Right atrium auricular region (tissue), 2 donors: Measurements from ENCODE around the gene TMEM271. TPM values are rescaled to one million over a fixed set of nuclear protein-coding genes. Genes with fewer than 3 reads are reported as not detected.
A peak's percentile ranks its signal among the peaks of the same experiment; 100 is the strongest.

ENCODE experiments used
- DNase-seq: peaks from one replicate; pipeline ENCODE4 v3.0.0-alpha.2; 2019; ENCODE audit warnings: low spot score
- H3K27ac ChIP-seq, 2 donors: fragments of 200-600 bp; sonication (generic); 1 replicate in 1 of 2; 2 replicates in 1 of 2; pipeline ENCODE4 v1.5.1; 2016 to 2019
- H3K27me3 ChIP-seq, 2 donors: fragments of 200-600 bp; sonication (generic); one replicate each; pipeline versions ENCODE4 v1.5.1 to v1.6.0; 2017 to 2019
- H3K36me3 ChIP-seq: fragments of 200-600 bp; sonication (generic); one replicate; pipeline ENCODE4 v1.5.1; 2016
- H3K4me1 ChIP-seq, 2 donors: fragments of 200-600 bp; sonication (generic); one replicate each; pipeline versions ENCODE4 v1.5.1 to v1.6.0; 2017 to 2019
- H3K4me3 ChIP-seq, 2 donors: fragments of 200-600 bp; sonication (generic); 1 replicate in 1 of 2; 2 replicates in 1 of 2; pipeline ENCODE4 v1.5.1; 2017 to 2019; ENCODE audit warnings: mild to moderate bottlenecking in 1 of 2, moderate library complexity in 1 of 2
- H3K9me3 ChIP-seq, 2 donors: fragments of 200-600 bp; sonication (generic); one replicate each; pipeline ENCODE4 v1.5.1; 2019
- CTCF ChIP-seq, 2 donors: fragments of 200-600 bp; sonication (generic); IDR thresholded peaks; one replicate each; pipeline ENCODE4 v1.5.1; 2019; ENCODE audit warnings: antibody characterized with exemption in 2 of 2
- total RNA-seq, 2 donors: library from RNA; depleted of rRNA; stranded (reverse); fragments of >200 nt; gene quantifications; one replicate each; pipeline ENCODE4 v1.1.0, GENCODE V29; 2016

The TMEM271 gene
- total RNA-seq, 2 donors from 2014 or later, result not detected

- no peak overlapping the region for H3K4me3 ChIP-seq
- no peak for TF ChIP-seq CTCF (IDR thresholded peaks at IDR 0.05)
- no peaks in the 10 kb centered on the region for H3K4me1 ChIP-seq
- no peaks in the 10 kb centered on the region for H3K27me3 ChIP-seq
- H3K36me3 ChIP-seq, result no peaks in the 10 kb centered on the region
- peak; percentile 55 for DNase-seq
- no peak overlapping the region for H3K27ac ChIP-seq
- H3K9me3 ChIP-seq, result no peaks in the 10 kb centered on the region
Measured at GRCh38 chr4:602559-602942, 26.5 kb upstream of the TMEM271 start.

- Histone ChIP-seq H3K9me3 (no peaks in the 10 kb centered on the region), H3K27me3 (no peaks in the 10 kb centered on the region), H3K4me3 (no peak overlapping the region), H3K27ac (no peak overlapping the region), H3K4me1 (no peaks in the 10 kb centered on the region), H3K36me3 (no peaks in the 10 kb centered on the region)
- DNase-seq, result peak; percentile 36
- TF ChIP-seq CTCF (IDR thresholded peaks at IDR 0.05), result no peak
Measured at GRCh38 chr4:601612-602558, 25.8 kb upstream of the TMEM271 start.

GRCh38 chr4:600850-601515, 24.9 kb upstream of the TMEM271 start:
- H3K4me3 ChIP-seq, result no peak overlapping the region
- no peaks in the 10 kb centered on the region for H3K4me1 ChIP-seq
- DNase-seq, result no peak
- H3K36me3 ChIP-seq, result no peaks in the 10 kb centered on the region
- no peak for TF ChIP-seq CTCF (IDR thresholded peaks at IDR 0.05)
- H3K9me3 ChIP-seq, result no peaks in the 10 kb centered on the region
- H3K27ac ChIP-seq, result no peak overlapping the region
- H3K27me3 ChIP-seq, result no peaks in the 10 kb centered on the region

GRCh38 chr4:600166-600565, 24.1 kb upstream of the TMEM271 start:
- no peak for TF ChIP-seq CTCF (IDR thresholded peaks at IDR 0.05)
- H3K4me1 ChIP-seq, result no peaks in the 10 kb centered on the region

GRCh38 chr4:598925-599324, 22.8 kb upstream of the TMEM271 start:
- H3K27me3 ChIP-seq, result no peaks in the 10 kb centered on the region
- no peak for TF ChIP-seq CTCF (IDR thresholded peaks at IDR 0.05)
- no peak for DNase-seq
- peaks cover 0 to 8% of the 10 kb centered on the region in 2 donors for H3K9me3 ChIP-seq
- no peak overlapping the region for H3K4me3 ChIP-seq
- H3K27ac ChIP-seq, result no peak overlapping the region
- H3K36me3 ChIP-seq, result no peaks in the 10 kb centered on the region
- H3K4me1 ChIP-seq, result no peaks in the 10 kb centered on the region

More at GRCh38 chr4:600166-600565, 24.1 kb upstream of the TMEM271 start:
- Histone ChIP-seq H3K4me3 (no peak overlapping the region), H3K27me3 (no peaks in the 10 kb centered on the region), H3K36me3 (no peaks in the 10 kb centered on the region), H3K9me3 (no peaks in the 10 kb centered on the region), H3K27ac (no peak overlapping the region)
- no peak for DNase-seq
